ENCODE results near the gene ANXA6. TPM values are rescaled to one million over a fixed set of nuclear protein-coding genes. Genes with fewer than 3 reads are reported as not detected.

ANXA6 gene
- total and polyA plus RNA-seq, 10 of the 15 experiments (the other 5 are each of a cell fraction or from before 2014, with no cell fraction given) = 44.0 to 571 (median 465) TPM

DNA sequence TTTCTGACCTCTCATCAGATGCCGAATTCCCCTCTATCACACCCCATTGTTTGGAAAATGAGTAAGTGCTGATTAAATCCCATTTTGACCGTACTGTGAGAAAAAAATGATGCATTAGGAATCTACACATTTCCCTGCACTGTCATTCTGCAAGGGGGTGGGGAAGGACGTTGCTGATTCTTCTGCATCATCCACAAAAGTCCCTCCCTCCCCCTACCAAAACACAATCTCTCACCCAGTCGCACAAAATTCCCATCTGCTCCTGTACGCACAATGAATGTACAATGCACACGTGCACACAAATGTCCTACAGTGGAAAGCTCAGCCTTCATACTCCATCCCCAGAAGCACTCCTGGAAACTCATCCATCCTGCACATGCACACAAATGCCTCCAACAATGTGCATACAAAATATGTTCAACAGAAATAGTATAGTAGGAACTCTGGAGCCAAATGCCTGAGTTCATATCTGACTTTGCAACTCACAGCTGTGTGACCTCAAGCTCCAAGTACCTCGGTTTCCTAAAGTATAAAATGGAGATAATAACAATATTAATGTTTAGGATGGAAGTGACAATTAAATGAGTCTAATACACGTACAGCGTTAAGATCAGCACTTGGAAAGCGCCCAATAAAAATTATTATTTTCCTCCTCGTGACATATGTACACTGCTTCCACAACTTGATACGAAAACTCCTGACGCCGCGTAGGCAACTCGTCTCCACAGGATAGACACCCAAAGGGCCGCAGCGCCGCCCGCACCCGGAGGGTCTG is 77.6 kb downstream of the ANXA6 start (continued):
- TF ChIP-seq, protein P1, sequence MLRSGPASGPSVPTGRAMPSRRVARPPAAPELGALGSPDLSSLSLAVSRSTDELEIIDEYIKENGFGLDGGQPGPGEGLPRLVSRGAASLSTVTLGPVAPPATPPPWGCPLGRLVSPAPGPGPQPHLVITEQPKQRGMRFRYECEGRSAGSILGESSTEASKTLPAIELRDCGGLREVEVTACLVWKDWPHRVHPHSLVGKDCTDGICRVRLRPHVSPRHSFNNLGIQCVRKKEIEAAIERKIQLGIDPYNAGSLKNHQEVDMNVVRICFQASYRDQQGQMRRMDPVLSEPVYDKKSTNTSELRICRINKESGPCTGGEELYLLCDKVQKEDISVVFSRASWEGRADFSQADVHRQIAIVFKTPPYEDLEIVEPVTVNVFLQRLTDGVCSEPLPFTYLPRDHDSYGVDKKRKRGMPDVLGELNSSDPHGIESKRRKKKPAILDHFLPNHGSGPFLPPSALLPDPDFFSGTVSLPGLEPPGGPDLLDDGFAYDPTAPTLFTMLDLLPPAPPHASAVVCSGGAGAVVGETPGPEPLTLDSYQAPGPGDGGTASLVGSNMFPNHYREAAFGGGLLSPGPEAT (IDR thresholded peaks at IDR 0.05; ENCODE audit: low read depth) = peak; percentile 24; the same call in 1 of the 2 replicates
- 0 out of 2 replicates have a peak, but pooled peaks have one; percentile 14 for TF ChIP-seq POLR2AphosphoS2 (IDR thresholded peaks at IDR 0.05; ENCODE audit: low read depth, low read length)

DNA sequence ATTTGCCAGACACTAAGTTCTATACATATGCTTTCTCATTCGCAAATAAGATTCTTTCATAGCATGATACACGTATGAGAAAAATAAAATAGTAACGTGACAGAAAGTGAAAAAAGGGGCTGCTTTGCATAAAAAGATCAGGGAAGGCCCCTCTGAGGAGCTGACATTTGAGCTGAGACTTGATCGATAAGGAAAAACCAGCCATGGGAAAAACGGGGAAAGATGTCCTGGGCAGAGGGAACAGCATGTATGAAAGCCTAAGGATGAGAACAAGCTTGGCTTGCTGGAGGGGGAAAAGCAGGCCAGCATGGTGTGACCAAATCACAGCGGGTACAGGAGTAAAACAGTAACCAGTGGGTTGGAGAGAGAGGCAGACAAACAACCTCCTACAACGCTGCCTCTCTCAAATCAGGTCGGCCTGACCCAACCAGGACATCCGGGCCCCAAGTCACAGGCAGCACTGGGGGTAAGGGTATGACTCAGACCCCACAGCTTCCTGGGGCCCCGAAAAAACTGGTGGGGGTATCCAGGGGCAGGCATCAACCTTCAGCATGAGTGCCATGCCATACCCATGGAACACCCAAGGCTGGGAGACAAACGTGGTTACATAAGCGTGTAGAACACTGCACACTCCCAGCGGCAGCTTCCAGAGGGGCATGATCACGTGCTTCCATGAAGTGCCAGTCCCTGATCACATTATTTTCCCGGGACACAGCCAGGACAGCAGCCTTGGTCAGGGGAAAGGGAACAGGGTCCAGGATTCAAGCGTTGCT is 78.9 kb downstream of the ANXA6 start:
- peak overlapping the region; percentile 100 for H3K4me2 ChIP-seq (ENCODE audit: control insufficient read depth, insufficient read depth)
- H3K27me3 ChIP-seq (replicated peaks in 1 of 2; ENCODE audit: control insufficient read depth in 2 of 2, insufficient read depth in 2 of 2, low read length in 1 of 2) = no peaks in the 10 kb centered on the region
- no TSS peak for BruUV-seq (replicated peaks)
- H3K36me3 ChIP-seq (ENCODE audit: control insufficient read depth in 2 of 2, insufficient read depth in 2 of 2, low read length in 1 of 2) = peaks cover 6 to 38% of the 10 kb centered on the region in 2 experiments
- H3K79me2 ChIP-seq (ENCODE audit: control insufficient read depth, insufficient read depth, low read length) = peaks cover 100% of the 10 kb centered on the region
- SMC1A ChIA-PET (ENCODE audit: uncharacterized antibody, unreplicated experiment) = interaction anchor here (0.7 to 4.4 kb wide), 14 partner anchors 9 to 135 kb away, joined by 3 to 26 read pairs (median 6); no protein-coding TSS in a partner anchor
- WGBS (ENCODE audit: insufficient coverage, insufficient replicate concordance, low lambda C conversion rate, missing lambda C conversion rate) = 1% methylated on average over 16 of the region's 16 CpGs
- peaks cover 43% of the 10 kb centered on the region for H3K4me1 ChIP-seq (ENCODE audit: control insufficient read depth, insufficient read depth, low read length)
- CTCF ChIA-PET = interaction anchor here (0.7 to 7.5 kb wide), 10 partner anchors 8 to 48 kb away, joined by 3 to 60 read pairs (median 4); no protein-coding TSS in a partner anchor
- RAD21 ChIA-PET (ENCODE audit: unreplicated experiment) = interaction anchor here (1.0 to 2.7 kb wide), 9 partner anchors 9 to 86 kb away, joined by 3 to 9 read pairs (median 6); no protein-coding TSS in a partner anchor
- FAIRE-seq (peak; percentile 70), ATAC-seq (peak; percentile 53), DNase-seq (ENCODE audit: low read depth, low spot score) (no peak)
- POLR2A ChIA-PET = interaction anchor here (0.6 to 14.3 kb wide), 13 partner anchors 8 to 178 kb away, joined by 3 to 222 read pairs (median 4); no protein-coding TSS in a partner anchor
- intact Hi-C loops (cut with micrococcal nuclease; ENCODE audit: unreplicated experiment) = loop anchor here (5.0 kb wide), 1 partner anchor 34 kb away; no protein-coding TSS in a partner anchor
- H3K9ac ChIP-seq (ENCODE audit: control insufficient read depth, insufficient read depth, low read length) = peak overlapping the region; percentile 93
- H3K4me3 ChIP-seq = peak overlapping the region; percentile 89
- no peaks in the 10 kb centered on the region; the same call in 2 of the 3 replicates for H3K9me3 ChIP-seq (replicated peaks; ENCODE audit: control insufficient read depth, insufficient read depth, low read length)
- in situ Hi-C loops (cut with MboI) = no loop called here
- peak overlapping the region; percentile 90 for H3K27ac ChIP-seq (ENCODE audit: control insufficient read depth, insufficient read depth)
- peak overlapping the region; percentile 43; the same call in 1 of the 2 replicates for H2AFZ ChIP-seq (ENCODE audit: control insufficient read depth, low read depth, low read length)
- peaks cover 19% of the 10 kb centered on the region for H4K20me1 ChIP-seq (ENCODE audit: control insufficient read depth, insufficient read depth)
- TF ChIP-seq STAT1 (conservative IDR thresholded peaks at IDR 0.05) (no peak), TCF12 (IDR thresholded peaks at IDR 0.05; ENCODE audit: low read depth, low read length) (0 out of 2 replicates have a peak, but pooled peaks have one; percentile 40), ZBED1 (IDR thresholded peaks at IDR 0.05; ENCODE audit: borderline replicate concordance) (peak; percentile 31; the same call in 1 of the 2 replicates), ZNF274 (IDR thresholded peaks at IDR 0.05; ENCODE audit: insufficient read depth, insufficient read length) (no peak), HDGF (IDR thresholded peaks at IDR 0.05) (no peak), FOXK2 (IDR thresholded peaks at IDR 0.05) (no peak), RUNX3 (IDR thresholded peaks at IDR 0.05; ENCODE audit: low read length) (no peak), BACH1 (IDR thresholded peaks at IDR 0.05; ENCODE audit: borderline replicate concordance) (0 out of 2 replicates have a peak, but pooled peaks have one; percentile 44), DPF2 (IDR thresholded peaks at IDR 0.05) (0 out of 2 replicates have a peak, but pooled peaks have one; percentile 76), ETV6 (conservative IDR thresholded peaks at IDR 0.05 in 1 of 2, IDR thresholded peaks at IDR 0.05 in 1 of 2; ENCODE audit: borderline replicate concordance in 1 of 2, low read depth in 1 of 2) (peak in 1 of 2 experiments; percentile 68; a peak in 2 of 4 replicates)
- TF ChIP-seq, protein P2, sequence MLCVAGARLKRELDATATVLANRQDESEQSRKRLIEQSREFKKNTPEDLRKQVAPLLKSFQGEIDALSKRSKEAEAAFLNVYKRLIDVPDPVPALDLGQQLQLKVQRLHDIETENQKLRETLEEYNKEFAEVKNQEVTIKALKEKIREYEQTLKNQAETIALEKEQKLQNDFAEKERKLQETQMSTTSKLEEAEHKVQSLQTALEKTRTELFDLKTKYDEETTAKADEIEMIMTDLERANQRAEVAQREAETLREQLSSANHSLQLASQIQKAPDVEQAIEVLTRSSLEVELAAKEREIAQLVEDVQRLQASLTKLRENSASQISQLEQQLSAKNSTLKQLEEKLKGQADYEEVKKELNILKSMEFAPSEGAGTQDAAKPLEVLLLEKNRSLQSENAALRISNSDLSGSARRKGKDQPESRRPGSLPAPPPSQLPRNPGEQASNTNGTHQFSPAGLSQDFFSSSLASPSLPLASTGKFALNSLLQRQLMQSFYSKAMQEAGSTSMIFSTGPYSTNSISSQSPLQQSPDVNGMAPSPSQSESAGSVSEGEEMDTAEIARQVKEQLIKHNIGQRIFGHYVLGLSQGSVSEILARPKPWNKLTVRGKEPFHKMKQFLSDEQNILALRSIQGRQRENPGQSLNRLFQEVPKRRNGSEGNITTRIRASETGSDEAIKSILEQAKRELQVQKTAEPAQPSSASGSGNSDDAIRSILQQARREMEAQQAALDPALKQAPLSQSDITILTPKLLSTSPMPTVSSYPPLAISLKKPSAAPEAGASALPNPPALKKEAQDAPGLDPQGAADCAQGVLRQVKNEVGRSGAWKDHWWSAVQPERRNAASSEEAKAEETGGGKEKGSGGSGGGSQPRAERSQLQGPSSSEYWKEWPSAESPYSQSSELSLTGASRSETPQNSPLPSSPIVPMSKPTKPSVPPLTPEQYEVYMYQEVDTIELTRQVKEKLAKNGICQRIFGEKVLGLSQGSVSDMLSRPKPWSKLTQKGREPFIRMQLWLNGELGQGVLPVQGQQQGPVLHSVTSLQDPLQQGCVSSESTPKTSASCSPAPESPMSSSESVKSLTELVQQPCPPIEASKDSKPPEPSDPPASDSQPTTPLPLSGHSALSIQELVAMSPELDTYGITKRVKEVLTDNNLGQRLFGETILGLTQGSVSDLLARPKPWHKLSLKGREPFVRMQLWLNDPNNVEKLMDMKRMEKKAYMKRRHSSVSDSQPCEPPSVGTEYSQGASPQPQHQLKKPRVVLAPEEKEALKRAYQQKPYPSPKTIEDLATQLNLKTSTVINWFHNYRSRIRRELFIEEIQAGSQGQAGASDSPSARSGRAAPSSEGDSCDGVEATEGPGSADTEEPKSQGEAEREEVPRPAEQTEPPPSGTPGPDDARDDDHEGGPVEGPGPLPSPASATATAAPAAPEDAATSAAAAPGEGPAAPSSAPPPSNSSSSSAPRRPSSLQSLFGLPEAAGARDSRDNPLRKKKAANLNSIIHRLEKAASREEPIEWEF (IDR thresholded peaks at IDR 0.05; ENCODE audit: insufficient replicate concordance, low read depth, low read length) = peak; percentile 90
